ENCODE results near the gene LETM1. TPM values are rescaled to one million over a fixed set of nuclear protein-coding genes. Genes with fewer than 3 reads are reported as not detected.

LETM1 gene
- total RNA-seq, result 10 to 100 TPM; 32.1 to 34.5 TPM

DNA sequence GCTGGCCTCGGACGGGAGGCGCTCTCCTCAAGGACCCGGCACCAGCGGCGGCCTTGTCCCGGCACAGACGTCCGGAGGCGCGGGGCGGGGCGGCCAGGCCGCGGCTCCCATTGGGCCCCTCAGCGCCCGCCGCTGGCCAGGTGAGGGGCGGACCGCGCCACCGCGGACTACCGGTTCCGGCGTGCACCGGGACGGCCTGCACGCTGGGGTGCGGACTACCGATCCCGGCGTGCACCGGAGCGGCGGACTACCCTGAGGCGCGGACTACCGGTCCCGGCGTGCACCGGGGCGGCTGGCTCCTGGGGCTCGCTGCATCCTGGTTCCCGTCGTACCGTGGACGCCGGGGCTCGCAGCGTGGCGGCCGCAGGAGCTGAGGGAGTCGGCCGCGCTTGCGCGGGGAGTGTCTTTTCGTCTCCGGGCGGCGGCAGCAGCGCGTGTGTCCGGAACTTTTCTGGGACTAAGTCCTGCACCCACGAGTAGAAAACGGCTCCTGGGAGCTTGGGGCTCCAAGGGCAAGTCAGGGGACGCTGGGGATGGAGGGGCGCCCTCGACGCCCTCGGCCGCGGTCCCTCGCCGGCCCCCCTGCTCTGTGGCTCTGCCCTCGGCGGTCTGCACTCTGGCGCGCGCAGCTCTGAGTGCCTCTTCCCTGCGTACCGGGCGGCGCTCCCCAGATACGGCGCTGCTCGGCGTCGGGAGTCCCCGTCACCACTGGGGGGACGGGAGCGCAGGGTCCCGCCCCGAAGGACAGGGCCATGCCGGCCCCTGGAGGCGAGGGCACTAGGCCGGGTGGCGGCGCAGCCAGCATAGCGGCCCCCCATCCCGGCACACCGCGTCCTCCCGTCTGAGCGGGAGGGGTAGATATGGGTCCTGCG is at the start of gene LETM1:
Gene LETM1 (minus strand): TSS at position 86 of the 872 bp plus-strand sequence. CDS start 206 bp downstream, outside the sequence.
- H3K27ac ChIP-seq, result peak within 1 kb of the TSS; percentile 88 to 91
- no peaks in the 10 kb centered on the region for H3K9me3 ChIP-seq
- DNase-seq (ENCODE audit: low spot score), result peak; percentile 94
- H3K36me3 ChIP-seq, result no peaks in the 10 kb centered on the region
- peaks cover 0 to 42% of the 10 kb centered on the region in 2 donors for H3K4me1 ChIP-seq
- H3K27me3 ChIP-seq, result no peaks in the 10 kb centered on the region
- peak within 1 kb of the TSS; percentile 72 to 93 for H3K4me3 ChIP-seq
- TF ChIP-seq, protein P1, sequence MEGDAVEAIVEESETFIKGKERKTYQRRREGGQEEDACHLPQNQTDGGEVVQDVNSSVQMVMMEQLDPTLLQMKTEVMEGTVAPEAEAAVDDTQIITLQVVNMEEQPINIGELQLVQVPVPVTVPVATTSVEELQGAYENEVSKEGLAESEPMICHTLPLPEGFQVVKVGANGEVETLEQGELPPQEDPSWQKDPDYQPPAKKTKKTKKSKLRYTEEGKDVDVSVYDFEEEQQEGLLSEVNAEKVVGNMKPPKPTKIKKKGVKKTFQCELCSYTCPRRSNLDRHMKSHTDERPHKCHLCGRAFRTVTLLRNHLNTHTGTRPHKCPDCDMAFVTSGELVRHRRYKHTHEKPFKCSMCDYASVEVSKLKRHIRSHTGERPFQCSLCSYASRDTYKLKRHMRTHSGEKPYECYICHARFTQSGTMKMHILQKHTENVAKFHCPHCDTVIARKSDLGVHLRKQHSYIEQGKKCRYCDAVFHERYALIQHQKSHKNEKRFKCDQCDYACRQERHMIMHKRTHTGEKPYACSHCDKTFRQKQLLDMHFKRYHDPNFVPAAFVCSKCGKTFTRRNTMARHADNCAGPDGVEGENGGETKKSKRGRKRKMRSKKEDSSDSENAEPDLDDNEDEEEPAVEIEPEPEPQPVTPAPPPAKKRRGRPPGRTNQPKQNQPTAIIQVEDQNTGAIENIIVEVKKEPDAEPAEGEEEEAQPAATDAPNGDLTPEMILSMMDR (IDR thresholded peaks at IDR 0.05), result peak in 1 of 2 donors; percentile 15

DNA sequence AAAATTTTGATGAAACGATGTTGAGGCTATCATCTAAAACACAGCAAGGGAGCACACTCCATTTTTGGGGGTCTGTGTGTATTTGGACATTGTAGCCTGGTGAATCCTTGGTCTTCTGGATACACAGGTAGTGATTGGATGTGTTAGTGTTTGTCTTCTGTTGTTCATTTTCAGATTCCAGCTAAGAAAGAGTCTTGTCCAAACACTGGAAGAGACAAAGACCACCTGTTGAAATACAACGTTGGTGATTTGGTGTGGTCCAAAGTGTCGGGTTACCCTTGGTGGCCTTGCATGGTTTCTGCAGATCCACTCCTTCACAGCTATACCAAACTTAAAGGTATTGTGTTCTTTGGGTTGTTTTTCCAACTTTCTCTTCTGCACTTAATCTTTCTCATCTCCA is 48.1 kb upstream of the LETM1 start:
- H3K4me1 ChIP-seq, result peaks cover 0 to 4% of the 10 kb centered on the region in 2 donors
- H3K27ac ChIP-seq, result no peak overlapping the region
- H3K27me3 ChIP-seq, result no peaks in the 10 kb centered on the region
- TF ChIP-seq, protein P1 (IDR thresholded peaks at IDR 0.05), result no peak
- H3K4me3 ChIP-seq, result no peak overlapping the region
- no peaks in the 10 kb centered on the region for H3K9me3 ChIP-seq
- peaks cover 20% of the 10 kb centered on the region for H3K36me3 ChIP-seq
- no peak for DNase-seq (ENCODE audit: low spot score)

DNA sequence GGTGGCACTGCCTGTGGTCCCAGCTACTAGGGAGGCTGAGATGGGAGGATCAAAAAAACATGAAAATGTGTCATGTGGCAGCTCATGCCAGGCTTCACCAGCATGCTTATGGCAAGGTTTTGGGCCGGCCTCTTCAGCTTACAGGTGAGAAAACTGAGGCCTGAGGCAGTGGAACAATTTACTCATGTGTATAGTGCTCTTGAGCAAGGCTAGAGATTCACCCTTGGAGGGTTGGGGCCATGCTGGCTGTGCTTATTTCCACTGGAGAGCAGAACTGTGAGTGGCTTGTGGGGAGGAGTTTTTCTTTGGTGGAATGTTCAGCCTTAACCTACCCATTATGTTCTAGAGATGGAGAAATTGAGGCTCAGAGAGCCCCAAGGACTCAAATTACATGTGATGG is 47.1 kb upstream of the LETM1 start:
- Histone ChIP-seq H3K27ac (no peak overlapping the region), H3K9me3 (no peaks in the 10 kb centered on the region), H3K27me3 (no peaks in the 10 kb centered on the region), H3K4me1 (peaks cover 0 to 6% of the 10 kb centered on the region in 2 donors), H3K4me3 (no peak overlapping the region), H3K36me3 (peaks cover 20% of the 10 kb centered on the region)
- TF ChIP-seq, protein P1 (IDR thresholded peaks at IDR 0.05), result no peak
- DNase-seq (ENCODE audit: low spot score), result no peak

DNA sequence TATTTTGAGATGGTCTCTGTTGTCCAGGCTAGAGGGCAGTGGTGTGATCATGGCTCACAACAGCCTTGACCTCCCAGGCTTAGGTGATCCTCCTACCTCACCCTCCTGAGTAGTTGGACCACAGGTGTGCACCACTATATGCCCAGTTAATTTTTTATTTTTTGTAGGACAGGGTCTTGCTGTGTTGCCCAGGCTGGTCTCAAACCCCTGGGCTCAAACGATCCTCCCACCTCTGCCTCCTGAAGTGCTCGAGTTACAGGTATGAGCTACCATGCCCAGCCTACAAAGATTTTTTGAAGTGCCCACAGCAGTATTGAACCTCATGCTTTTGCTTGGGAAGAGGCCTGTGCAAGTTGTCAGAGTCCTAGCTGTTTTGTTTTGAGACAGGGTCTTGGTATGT is 46.3 kb upstream of the LETM1 start:
- no peaks in the 10 kb centered on the region for H3K9me3 ChIP-seq
- no peak overlapping the region for H3K27ac ChIP-seq
- H3K36me3 ChIP-seq, result peaks cover 20% of the 10 kb centered on the region
- no peak overlapping the region for H3K4me3 ChIP-seq
- peaks cover 0 to 6% of the 10 kb centered on the region in 2 donors for H3K4me1 ChIP-seq
- DNase-seq (ENCODE audit: low spot score), result no peak
- TF ChIP-seq, protein P1 (IDR thresholded peaks at IDR 0.05), result no peak
- H3K27me3 ChIP-seq, result no peaks in the 10 kb centered on the region

DNA sequence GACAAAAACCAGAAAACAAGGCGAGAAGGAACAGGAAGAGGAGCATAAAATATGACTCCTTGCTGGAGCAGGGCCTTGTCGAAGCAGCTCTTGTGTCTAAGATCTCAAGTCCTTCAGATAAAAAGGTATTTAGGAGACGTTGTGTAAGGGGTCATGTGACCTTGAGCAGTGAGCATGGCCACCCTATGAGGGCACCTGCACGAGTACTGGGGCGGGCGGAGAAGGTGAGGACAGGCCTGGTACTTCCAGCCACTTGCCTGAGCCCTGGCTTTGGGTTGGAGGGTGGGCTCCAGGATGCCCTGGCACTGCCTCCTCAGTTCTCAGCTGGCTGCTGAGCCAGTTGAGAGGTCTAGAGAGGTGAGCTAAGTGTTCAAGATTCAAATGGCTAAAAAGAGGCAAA is 45.2 kb upstream of the LETM1 start:
- no peak for DNase-seq (ENCODE audit: low spot score)
- Histone ChIP-seq H3K27ac (no peak overlapping the region), H3K27me3 (no peaks in the 10 kb centered on the region), H3K9me3 (no peaks in the 10 kb centered on the region), H3K4me1 (peaks cover 0 to 6% of the 10 kb centered on the region in 2 donors), H3K36me3 (peaks cover 15% of the 10 kb centered on the region), H3K4me3 (no peak overlapping the region)
- TF ChIP-seq, protein P1 (IDR thresholded peaks at IDR 0.05), result no peak

Measured in right atrium auricular region (tissue), 2 donors.